ENCODE data around the gene AHCTF1.
"Not testable (repeated sequence)": the region's sequence is repeated elsewhere in the genome, so short reads cannot be mapped to it uniquely, and the experiment has no call there.

Gene AHCTF1

GRCh38 chr1:246815693-246816270 is 116.0 kb downstream of the AHCTF1 start:
- POLR2A ChIA-PET: no interaction called here
- CTCF ChIA-PET: no interaction called here
- no peak for TF ChIP-seq CTCF (IDR thresholded peaks at IDR 0.05; ENCODE audit: control extremely low read depth, extremely low read depth, low read depth, missing control alignments)
- no peak for DNase-seq (ENCODE audit: extremely low spot score)

GRCh38 chr1:246814890-246815289 is 116.9 kb downstream of the AHCTF1 start:
- POLR2A ChIA-PET: no interaction called here
- no peak for DNase-seq (ENCODE audit: extremely low spot score)
- CTCF ChIA-PET: no interaction called here
- TF ChIP-seq CTCF (IDR thresholded peaks at IDR 0.05; ENCODE audit: control extremely low read depth, extremely low read depth, low read depth, missing control alignments): no peak

- POLR2A ChIA-PET; CTCF ChIA-PET; DNase-seq (ENCODE audit: extremely low spot score): not testable (repeated sequence)
Measured at GRCh38 chr1:246813325-246813724, 118.4 kb downstream of the AHCTF1 start.

GRCh38 chr1:246811985-246812384 is 119.8 kb downstream of the AHCTF1 start:
- no peak for DNase-seq (ENCODE audit: extremely low spot score)
- CTCF ChIA-PET: no interaction called here
- POLR2A ChIA-PET: no interaction called here
- TF ChIP-seq CTCF (IDR thresholded peaks at IDR 0.05; ENCODE audit: control extremely low read depth, extremely low read depth, low read depth, missing control alignments): no peak

- ChIA-PET POLR2A (no interaction called here), CTCF (no interaction called here)
- no peak for TF ChIP-seq CTCF (IDR thresholded peaks at IDR 0.05; ENCODE audit: control extremely low read depth, extremely low read depth, low read depth, missing control alignments)
- DNase-seq (ENCODE audit: extremely low spot score): no peak
Measured at GRCh38 chr1:246809473-246809872, 122.3 kb downstream of the AHCTF1 start.

- no peak for TF ChIP-seq CTCF (IDR thresholded peaks at IDR 0.05; ENCODE audit: control extremely low read depth, extremely low read depth, low read depth, missing control alignments)
- DNase-seq (ENCODE audit: extremely low spot score): no peak
- ChIA-PET CTCF (no interaction called here), POLR2A (no interaction called here)
Measured at GRCh38 chr1:246805135-246805716, 126.5 kb downstream of the AHCTF1 start.

- no peak for DNase-seq (ENCODE audit: extremely low spot score)
- ChIA-PET POLR2A (no interaction called here), CTCF (no interaction called here)
- no peak for TF ChIP-seq CTCF (IDR thresholded peaks at IDR 0.05; ENCODE audit: control extremely low read depth, extremely low read depth, low read depth, missing control alignments)
Measured at GRCh38 chr1:246803883-246804282, 127.9 kb downstream of the AHCTF1 start.

Measured in GM10248 (cell line).